ENCODE results near the gene SCGN. TPM values are rescaled to one million over a fixed set of nuclear protein-coding genes. Genes with fewer than 3 reads are reported as not detected.

SCGN gene
- total RNA-seq, 4 donors from 2014 or later = not detected

- 63 to 70% methylated on average over 3 of the region's 3 CpGs for WGBS, 2 donors
Measured at GRCh38 chr6:25681848-25682247, 29.8 kb downstream of the SCGN start.

GRCh38 chr6:25682324-25682723, 30.3 kb downstream of the SCGN start:
- no peaks in the 10 kb centered on the region for H3K9me3 ChIP-seq
- no peaks in the 10 kb centered on the region for H3K36me3 ChIP-seq
- WGBS, 2 donors = 52 to 67% methylated on average over 4 of the region's 4 CpGs
- H3K27me3 ChIP-seq = peaks cover 0 to 5% (median 0%) of the 10 kb centered on the region in 4 donors
- DNase-seq = no peak
- TF ChIP-seq CTCF (IDR thresholded peaks at IDR 0.05) = no peak
- no peak for TF ChIP-seq POLR2A (IDR thresholded peaks at IDR 0.05)
- intact Hi-C loops (cut with DNase I) = no loop called here
- H3K4me1 ChIP-seq = no peaks in the 10 kb centered on the region
- no peak overlapping the region for H3K4me3 ChIP-seq
- H3K27ac ChIP-seq = no peak overlapping the region

More at GRCh38 chr6:25681848-25682247, 29.8 kb downstream of the SCGN start:
- Histone ChIP-seq H3K4me1 (no peaks in the 10 kb centered on the region), H3K27me3 (peaks cover 0 to 5% (median 0%) of the 10 kb centered on the region in 4 donors), H3K4me3 (no peak overlapping the region), H3K27ac (no peak overlapping the region), H3K9me3 (no peaks in the 10 kb centered on the region), H3K36me3 (no peaks in the 10 kb centered on the region)
- TF ChIP-seq CTCF (IDR thresholded peaks at IDR 0.05) (no peak), POLR2A (IDR thresholded peaks at IDR 0.05) (no peak)
- intact Hi-C loops (cut with DNase I) = no loop called here
- DNase-seq = no peak

- Histone ChIP-seq H3K4me1 (no peaks in the 10 kb centered on the region), H3K4me3 (no peak overlapping the region), H3K27ac (no peak overlapping the region), H3K27me3 (peaks cover 0 to 5% (median 0%) of the 10 kb centered on the region in 4 donors), H3K36me3 (no peaks in the 10 kb centered on the region), H3K9me3 (no peaks in the 10 kb centered on the region)
- TF ChIP-seq CTCF (IDR thresholded peaks at IDR 0.05) (no peak), POLR2A (IDR thresholded peaks at IDR 0.05) (no peak)
- no peak for DNase-seq
- intact Hi-C loops (cut with DNase I) = no loop called here
- 37 to 86% methylated on average over 2 of the region's 2 CpGs for WGBS, 2 donors
Measured at GRCh38 chr6:25684565-25684964, 32.5 kb downstream of the SCGN start.

GRCh38 chr6:25685251-25685650, 33.2 kb downstream of the SCGN start:
- TF ChIP-seq POLR2A (IDR thresholded peaks at IDR 0.05) (no peak), CTCF (IDR thresholded peaks at IDR 0.05) (no peak)
- H3K27ac ChIP-seq = no peak overlapping the region
- H3K9me3 ChIP-seq = no peaks in the 10 kb centered on the region
- intact Hi-C loops (cut with DNase I) = no loop called here
- WGBS, 2 donors = 75% methylated on average over 1 of the region's 1 CpG; no CpG with 5 or more reads in 1 of the 2 donors
- no peaks in the 10 kb centered on the region for H3K36me3 ChIP-seq
- H3K4me3 ChIP-seq = no peak overlapping the region
- H3K27me3 ChIP-seq = peaks cover 0 to 5% (median 0%) of the 10 kb centered on the region in 4 donors
- no peaks in the 10 kb centered on the region for H3K4me1 ChIP-seq
- no peak for DNase-seq

- Histone ChIP-seq H3K4me1 (no peaks in the 10 kb centered on the region), H3K36me3 (no peaks in the 10 kb centered on the region), H3K27ac (no peak overlapping the region), H3K27me3 (peaks cover 0 to 5% (median 0%) of the 10 kb centered on the region in 4 donors), H3K4me3 (no peak overlapping the region), H3K9me3 (no peaks in the 10 kb centered on the region)
- DNase-seq = no peak
- TF ChIP-seq CTCF (IDR thresholded peaks at IDR 0.05) (no peak), POLR2A (IDR thresholded peaks at IDR 0.05) (no peak)
- 70 to 74% methylated on average over 5 of the region's 5 CpGs for whole genome bisulfite sequencing, 2 donors
- intact Hi-C loops (cut with DNase I) = no loop called here
Measured at GRCh38 chr6:25685896-25686295, 33.9 kb downstream of the SCGN start.

All from esophagus squamous epithelium (tissue), 5 donors.